ENCODE measurements around the gene PPM1G.

GRCh38 chr2:27393225-27393624 is 16.2 kb downstream of the PPM1G start:
- TF ChIP-seq EZH2 (IDR thresholded peaks at IDR 0.05) (no peak), POLR2AphosphoS5 (IDR thresholded peaks at IDR 0.05; ENCODE audit: borderline replicate concordance, low read depth, low read length) (no peak), FOXP2 (optimal IDR thresholded peaks at IDR 0.05; ENCODE audit: control extremely low read depth, extremely low read length, insufficient read depth) (no peak)

Data from SK-N-MC (cell line).